Adrenal gland (tissue), 12 donors: ENCODE data around the gene INSRR. TPM values are rescaled to one million over a fixed set of nuclear protein-coding genes. Genes with fewer than 3 reads are reported as not detected.

Source experiments
- DNase-seq, 7 donors: peaks; one replicate each; pipeline ENCODE4 v3.0.0-alpha.2; 2019 to 2020
- H3K27ac ChIP-seq, 5 donors: fragments of 200-600 bp; sonication (generic) in 4 of 5; 1 replicate in 3 of 5; 2 replicates in 2 of 5; pipeline versions ENCODE4 v1.5.1 to v1.8.0; 2016 to 2020; ENCODE audit warnings: mild to moderate bottlenecking in 1 of 5
- H3K27me3 ChIP-seq: fragments of 200-600 bp; 2 replicates; pipeline ENCODE4 v1.8.0; 2021
- H3K36me3 ChIP-seq, 2 donors: fragments of 200-600 bp; replicated peaks in 1 of 2; 1 replicate in 1 of 2; 2 replicates in 1 of 2; pipeline versions ENCODE4 v1.5.1 to v1.8.0; 2018 to 2022
- H3K4me1 ChIP-seq, 2 donors: fragments of 200-600 bp; replicated peaks in 1 of 2; 1 replicate in 1 of 2; 2 replicates in 1 of 2; pipeline versions ENCODE4 v1.5.1 to v1.8.0; 2018 to 2021
- H3K4me3 ChIP-seq, 4 donors: fragments of 200-600 bp; sonication (generic) in 3 of 4; one replicate each; pipeline ENCODE4 v1.5.1; 2016 to 2018
- H3K9me3 ChIP-seq, 3 donors: fragments of 200-600 bp; sonication (generic) in 1 of 3; replicated peaks in 1 of 3; 1 replicate in 2 of 3; 2 replicates in 1 of 3; pipeline versions ENCODE4 v1.5.1 to v1.8.0; 2016 to 2021
- CTCF ChIP-seq, 6 experiments: fragments of 450-650 bp in 4 of 6; fragments of 200-600 bp in 2 of 6; sonication (generic) in 1 of 6; IDR thresholded peaks; 1 replicate in 5 of 6; 2 replicates in 1 of 6; pipeline versions ENCODE4 v1.5.1 to v1.8.0; 2016 to 2021; ENCODE audit warnings: antibody characterized with exemption in 6 of 6, mild to moderate bottlenecking in 2 of 6, moderate library complexity in 1 of 6
- POLR2A ChIP-seq, 2 donors: fragments of 450-650 bp; IDR thresholded peaks; one replicate each; pipeline ENCODE4 v1.6.1; 2017; ENCODE audit warnings: antibody characterized with exemption in 2 of 2, mild to moderate bottlenecking in 2 of 2, moderate library complexity in 1 of 2
- WGBS, 4 donors: extraction: QIAGEN DNeasy Blood & Tissue Kit in 2 of 4; methylation state at CpG; one replicate each; pipeline versions ENCODE4 v1.1.5 to v1.1.7; 2013 to 2017; 5-methylcytosine and 5-hydroxymethylcytosine counted together
- intact Hi-C, 2 donors: fragments of 100-400 bp; cut with DNase I; formaldehyde crosslinking; loops; one replicate each; pipeline versions ENCODE4 v1.14.1 to v1.15.0; 2022 to 2023
- polyA plus RNA-seq, 3 donors: library from polyadenylated mRNA; stranded (reverse); fragments of 200-250 nt in 2 of 3; fragments of 350-450 nt in 1 of 3; fragmentation: Illumina TruSeq in 1 of 3; extraction: RNeasy Lipid Tissue Mini Kit (QIAGEN cat#74804) in 1 of 3; gene quantifications; one replicate each; pipeline ENCODE4 v1.2.3, GENCODE V29; 2013 to 2014
- total RNA-seq, 9 donors: library from RNA; depleted of rRNA in 4 of 9; stranded (reverse); fragments of >200 nt in 4 of 9; fragments of 120-200 nt in 1 of 9; fragmentation: NEBNext Ultra II Directional in 1 of 9; extraction: Animal tissue kit (Norgen Biotek cat#: 25700) in 1 of 9; gene quantifications; one replicate each; pipeline versions ENCODE4 v1.1.0 to v1.2.4, GENCODE V29; 2013 to 2023
- donor health status: healthy with polysubstance abuse.
- donor health status: Bipolar disorder and iron deficiency.
- donor health status: DM: yes; HTN: yes; CAD: no.
- donor health status: DM: no; HTN: no; CAD: no.
- donor health status: DM: no; HTN: no; CAD: no.
- donor health status: DM: yes; HTN: yes; CAD: no.

INSRR gene
- total and polyA plus RNA-seq, 12 donors = 0.04 to 8.7 (median 0.35) TPM; not detected in 2

GRCh38 chr1:156874572-156875340 lies 15.8 kb upstream of the INSRR start:
- TF ChIP-seq POLR2A (IDR thresholded peaks at IDR 0.05) = no peak
- no peak for TF ChIP-seq CTCF (IDR thresholded peaks at IDR 0.05)
- intact Hi-C loops = no loop called here
- no peaks in the 10 kb centered on the region for H3K4me1 ChIP-seq
- H3K27me3 ChIP-seq = no peaks in the 10 kb centered on the region
- H3K4me3 ChIP-seq = no peak overlapping the region
- H3K36me3 ChIP-seq = no peaks in the 10 kb centered on the region
- DNase-seq = no peak
- no peaks in the 10 kb centered on the region for H3K9me3 ChIP-seq
- 78 to 91% (median 86%) methylated on average over 13 to 16 of the region's 16 CpGs for WGBS, 4 donors
- no peak overlapping the region for H3K27ac ChIP-seq

GRCh38 chr1:156874142-156874541 lies 15.2 kb upstream of the INSRR start:
- H3K27me3 ChIP-seq = no peaks in the 10 kb centered on the region
- intact Hi-C loops = no loop called here
- H3K36me3 ChIP-seq = no peaks in the 10 kb centered on the region
- WGBS, 4 donors = 77 to 89% (median 86%) methylated on average over 2 to 5 of the region's 5 CpGs
- TF ChIP-seq CTCF (IDR thresholded peaks at IDR 0.05) (no peak), POLR2A (IDR thresholded peaks at IDR 0.05) (no peak)
- no peak for DNase-seq
- H3K4me1 ChIP-seq = no peaks in the 10 kb centered on the region
- no peaks in the 10 kb centered on the region for H3K9me3 ChIP-seq
- H3K27ac ChIP-seq = no peak overlapping the region
- no peak overlapping the region for H3K4me3 ChIP-seq

GRCh38 chr1:156873659-156874058 lies 14.7 kb upstream of the INSRR start:
- no peaks in the 10 kb centered on the region for H3K36me3 ChIP-seq
- no peaks in the 10 kb centered on the region for H3K4me1 ChIP-seq
- DNase-seq = no peak
- no peaks in the 10 kb centered on the region for H3K27me3 ChIP-seq
- 93 to 100% (median 94%) methylated on average over 11 to 18 of the region's 18 CpGs for WGBS, 4 donors
- intact Hi-C loops = no loop called here
- H3K9me3 ChIP-seq = no peaks in the 10 kb centered on the region
- no peak overlapping the region for H3K4me3 ChIP-seq
- no peak overlapping the region for H3K27ac ChIP-seq
- TF ChIP-seq CTCF (IDR thresholded peaks at IDR 0.05) (no peak), POLR2A (IDR thresholded peaks at IDR 0.05) (no peak)

GRCh38 chr1:156869455-156869854 lies 10.5 kb upstream of the INSRR start:
- Histone ChIP-seq H3K27ac (no peak overlapping the region), H3K9me3 (no peaks in the 10 kb centered on the region), H3K4me3 (no peak overlapping the region), H3K4me1 (no peaks in the 10 kb centered on the region), H3K36me3 (no peaks in the 10 kb centered on the region), H3K27me3 (no peaks in the 10 kb centered on the region)
- TF ChIP-seq CTCF (IDR thresholded peaks at IDR 0.05) = no peak
- TF ChIP-seq POLR2A (IDR thresholded peaks at IDR 0.05) = no peak
- WGBS, 4 donors = 87 to 91% (median 89%) methylated on average over 9 of the region's 9 CpGs
- no peak for DNase-seq
- intact Hi-C loops = loop anchor here (10.0 kb wide), 2 partner anchors 145 to 175 kb away; partner anchors contain the start of genes ISG20L2 (in 1 of the 2) and METTL25B (in 1 of the 2)
